Motor neuron (in vitro differentiated cells): ENCODE results near the gene APEH. TPM values are rescaled to one million over a fixed set of nuclear protein-coding genes. Genes with fewer than 3 reads are reported as not detected.

Experiments
- ATAC-seq, 8 experiments: fragments of 200-7000 bp; cut with Tn5 transposase; replicated peaks in 6 of 8; 2 replicates each; pipeline ENCODE4 v1.8.0; 2021; ENCODE audit warnings: mild to moderate bottlenecking in 8 of 8, moderate library complexity in 8 of 8
- H3K27ac ChIP-seq, 2 donors: fragments of 250-450 bp; sonication (Bioruptor Pico); 2 replicates each; pipeline ENCODE4 v1.9.0; 2021; ENCODE audit warnings: antibody characterized with exemption in 2 of 2, mild to moderate bottlenecking in 2 of 2, moderate library complexity in 1 of 2
- H3K4me1 ChIP-seq, 2 donors: fragments of 250-450 bp; sonication (Bioruptor Pico); replicated peaks in 1 of 2; 2 replicates each; pipeline ENCODE4 v1.6.1; 2021; ENCODE audit warnings: antibody characterized with exemption in 2 of 2, mild to moderate bottlenecking in 2 of 2, moderate library complexity in 1 of 2
- H3K4me3 ChIP-seq, 5 donors: fragments of 250-450 bp; sonication (Bioruptor Pico); 2 replicates each; pipeline ENCODE4 v1.9.0; 2021; ENCODE audit warnings: antibody characterized with exemption in 5 of 5, mild to moderate bottlenecking in 5 of 5, moderate library complexity in 4 of 5
- WGBS, 10 experiments: fragments of 450-650 bp; shearing (Covaris generic); methylation state at CpG; one replicate each; pipeline ENCODE4 v1.0.0; 2022; 5-methylcytosine and 5-hydroxymethylcytosine counted together
- in situ Hi-C, 9 experiments: fragments of 400-800 bp; cut with MboI; loops; one replicate each; pipeline ENCODE4 v1.15.0; 2021; ENCODE audit warnings: low sequenced_read_pairs in 9 of 9, low pct_unique_long_range_greater_than_20kb in 2 of 9; ENCODE audit not compliant: unreplicated experiment in 9 of 9
- total RNA-seq, 8 experiments: library from RNA; unstranded; fragments of 300-600 nt; gene quantifications; 2 replicates each; pipeline versions ENCODE4 v1.2.3 to v1.2.4, GENCODE V29; 2022

The APEH gene
- total RNA-seq, 8 experiments from 2014 or later = 52.8 to 143 (median 75.2) TPM

GRCh38 chr3:49723628-49724551, 49.7 kb downstream of the APEH start, which contains the start of gene GMPPB:
TSS of gene GMPPB (minus strand) at chr3:49723951. CDS start at chr3:49723726, 225 bp downstream.
- Histone ChIP-seq H3K4me1 (peaks cover 15 to 20% of the 10 kb centered on the region in 2 donors), H3K27ac (peak within 1 kb of the TSS; percentile 93 to 96), H3K4me3 (peak within 1 kb of the TSS; percentile 80 to 98 (median 93))
- 0 to 2% (median 0%) methylated on average over 1 to 27 of the region's 102 CpGs; no CpG with 5 or more reads in 1 of the 10 experiments for WGBS, 10 experiments
- in situ Hi-C loops = no loop called here
- ATAC-seq = peak; percentile 74 to 85 (median 82)

DNA sequence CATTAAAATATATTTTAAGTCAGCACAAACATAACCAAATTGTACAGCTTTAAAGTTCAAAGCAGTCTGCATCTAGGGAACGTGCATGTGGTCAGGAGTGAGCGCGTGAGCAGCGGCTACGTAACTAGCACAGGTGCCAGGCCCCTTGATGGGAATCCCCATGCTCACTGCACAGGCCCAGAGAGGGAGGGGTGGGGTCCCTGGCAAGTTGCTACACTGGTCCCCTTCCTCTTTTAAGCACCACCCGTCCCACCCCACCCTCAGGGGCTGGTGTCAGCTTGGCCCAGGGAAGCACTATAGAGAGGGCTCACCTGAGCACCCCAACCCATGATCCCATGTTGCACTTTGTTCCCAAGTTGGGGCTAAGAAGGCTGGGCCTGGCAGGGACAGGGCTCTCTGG, 50.4 kb downstream of the APEH start:
- in situ Hi-C loops = no loop called here
- 18 to 32% methylated on average over 5 of the region's 6 CpGs; no CpG with 5 or more reads in 8 of the 10 experiments for WGBS, 10 experiments
- Histone ChIP-seq H3K4me3 (peak overlapping the region; percentile 80 to 98 (median 93)), H3K27ac (peak overlapping the region in 1 of 2 donors; percentile 72), H3K4me1 (peaks cover 15 to 18% of the 10 kb centered on the region in 2 donors)
- peak in 1 of 8 experiments; percentile 0 for ATAC-seq

DNA sequence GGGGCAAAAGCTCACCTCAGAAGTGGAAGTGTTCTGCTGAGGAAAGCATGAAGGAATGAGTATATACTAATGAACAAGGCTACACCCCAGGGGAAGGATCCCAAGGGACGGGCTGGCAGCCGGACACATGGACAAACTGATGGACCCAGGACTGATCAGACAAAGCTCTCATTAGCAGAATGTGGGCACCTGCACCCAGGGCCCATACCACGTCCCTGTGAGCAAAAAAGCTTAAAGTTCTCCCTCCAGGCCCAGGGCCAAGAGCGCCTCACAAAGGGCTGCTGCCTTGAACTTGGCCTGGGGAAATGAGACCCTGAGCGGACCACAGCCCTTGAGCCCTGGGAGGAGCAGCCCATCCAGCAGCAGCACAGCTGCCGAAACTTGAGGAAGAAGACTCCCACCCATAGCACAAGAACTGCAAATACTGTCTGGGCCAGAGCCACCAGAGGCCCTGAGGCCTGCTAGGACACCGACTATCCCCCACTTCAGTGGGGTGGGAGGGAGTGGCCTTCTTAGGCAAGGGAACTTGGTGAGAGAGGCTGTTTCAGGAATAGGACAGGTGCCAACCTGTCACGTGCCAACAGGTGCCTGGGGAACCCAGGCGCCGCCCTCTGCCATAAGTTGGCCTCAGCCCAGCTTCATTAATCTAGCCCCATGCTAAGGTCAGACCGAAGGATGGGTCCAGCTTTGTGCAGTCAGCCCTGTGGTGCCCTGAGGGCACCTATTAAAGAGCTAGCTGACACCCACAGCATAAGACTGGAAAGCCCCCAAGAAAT, 51.9 kb downstream of the APEH start:
- Histone ChIP-seq H3K27ac (no peak overlapping the region), H3K4me3 (no peak overlapping the region), H3K4me1 (peaks cover 11 to 13% of the 10 kb centered on the region in 2 donors)
- in situ Hi-C loops = no loop called here
- no peak for ATAC-seq
- WGBS, 10 experiments = 67 to 100% (median 89%) methylated on average over 1 to 5 of the region's 11 CpGs; no CpG with 5 or more reads in 5 of the 10 experiments

GRCh38 chr3:49727154-49727923, 53.2 kb downstream of the APEH start:
- H3K27ac ChIP-seq = no peak overlapping the region
- WGBS, 10 experiments = 78 to 100% (median 97%) methylated on average over 1 to 5 of the region's 19 CpGs; no CpG with 5 or more reads in 2 of the 10 experiments
- peaks cover 11 to 13% of the 10 kb centered on the region in 2 donors for H3K4me1 ChIP-seq
- H3K4me3 ChIP-seq = no peak overlapping the region
- in situ Hi-C loops = no loop called here
- no peak for ATAC-seq

DNA sequence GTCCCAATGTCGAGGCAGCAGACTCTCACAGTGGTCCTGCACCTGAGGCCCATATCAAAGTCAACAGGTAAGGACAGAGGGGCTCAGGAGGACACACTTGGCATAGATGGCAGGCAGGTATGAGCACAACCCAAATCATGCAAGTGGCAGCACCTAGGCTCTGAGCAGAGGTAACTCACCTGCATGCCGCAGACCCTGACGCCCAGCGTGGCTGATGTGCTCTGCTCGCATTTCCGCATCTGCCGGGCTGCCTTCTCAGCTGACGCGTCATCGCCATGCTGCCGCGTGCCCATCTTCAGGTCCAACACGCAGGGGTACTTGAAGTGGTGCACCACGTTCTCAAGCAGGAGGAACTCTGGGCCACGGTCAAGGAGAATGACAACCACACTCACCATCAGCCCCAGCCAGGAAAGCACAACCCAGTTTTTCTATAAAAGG, 53.8 kb downstream of the APEH start:
- in situ Hi-C loops = no loop called here
- Histone ChIP-seq H3K4me1 (peaks cover 6 to 9% of the 10 kb centered on the region in 2 donors), H3K4me3 (no peak overlapping the region), H3K27ac (no peak overlapping the region)
- ATAC-seq = no peak
- WGBS, 10 experiments = 92 to 100% (median 100%) methylated on average over 1 to 12 of the region's 15 CpGs; no CpG with 5 or more reads in 3 of the 10 experiments

DNA sequence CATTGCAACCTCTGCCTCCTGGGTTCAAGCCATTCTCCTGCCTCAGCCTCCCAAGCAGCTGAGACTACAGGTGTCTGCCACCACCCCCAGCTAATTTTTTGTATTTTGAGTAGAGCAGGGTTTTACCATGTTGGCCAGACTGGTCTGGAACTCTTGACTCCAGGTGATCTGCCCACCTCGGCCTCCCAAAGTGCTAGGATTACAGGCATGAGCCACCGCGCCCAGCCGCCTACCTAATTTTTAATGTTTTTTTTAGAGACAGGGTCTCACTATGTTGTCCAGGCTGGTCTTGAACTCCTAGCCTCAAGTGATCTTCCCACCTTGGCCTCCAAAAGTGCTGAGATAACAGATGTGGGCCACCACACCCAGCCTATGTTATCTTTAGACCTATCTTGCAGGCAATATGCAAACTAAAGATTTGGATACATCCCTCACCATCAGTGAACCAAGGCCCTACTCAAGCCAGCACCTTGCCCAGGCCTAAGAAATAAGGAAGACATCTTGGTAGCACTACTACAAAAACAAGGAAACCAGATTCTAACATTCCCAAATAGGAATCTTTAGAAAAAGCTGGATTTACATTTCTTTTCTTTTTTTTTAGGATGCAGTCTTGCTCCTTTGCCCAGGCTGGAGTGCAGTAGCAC, 55.9 kb downstream of the APEH start:
- 81 to 100% (median 100%) methylated on average over 1 to 4 of the region's 4 CpGs; no CpG with 5 or more reads in 5 of the 10 experiments for WGBS, 10 experiments
- Histone ChIP-seq H3K4me1 (no peaks in the 10 kb centered on the region), H3K27ac (no peak overlapping the region), H3K4me3 (no peak overlapping the region)
- no peak for ATAC-seq
- in situ Hi-C loops = no loop called here

DNA sequence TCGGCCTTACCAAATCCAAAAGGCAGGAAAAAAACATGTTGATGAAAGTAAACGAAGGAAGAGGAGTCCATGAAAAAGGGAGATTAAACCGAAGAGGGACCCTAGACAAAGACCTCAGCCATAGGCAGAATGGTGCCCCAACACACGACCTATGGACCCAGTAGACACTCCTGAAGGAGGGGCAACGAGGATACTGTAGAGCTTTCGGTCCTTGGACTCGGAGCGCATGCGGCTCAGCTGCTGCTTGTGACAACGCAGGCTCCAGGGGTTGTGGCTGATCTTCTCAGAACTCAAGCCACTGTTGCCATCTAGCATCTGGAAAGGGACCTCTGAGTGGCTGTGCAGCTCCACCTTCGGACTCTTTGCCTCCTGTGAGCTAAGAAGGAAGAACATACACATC, 58.4 kb downstream of the APEH start:
- in situ Hi-C loops = no loop called here
- Histone ChIP-seq H3K4me3 (no peak overlapping the region), H3K4me1 (no peaks in the 10 kb centered on the region), H3K27ac (no peak overlapping the region)
- 67 to 100% (median 92%) methylated on average over 1 to 10 of the region's 11 CpGs for WGBS, 10 experiments
- no peak for ATAC-seq

DNA sequence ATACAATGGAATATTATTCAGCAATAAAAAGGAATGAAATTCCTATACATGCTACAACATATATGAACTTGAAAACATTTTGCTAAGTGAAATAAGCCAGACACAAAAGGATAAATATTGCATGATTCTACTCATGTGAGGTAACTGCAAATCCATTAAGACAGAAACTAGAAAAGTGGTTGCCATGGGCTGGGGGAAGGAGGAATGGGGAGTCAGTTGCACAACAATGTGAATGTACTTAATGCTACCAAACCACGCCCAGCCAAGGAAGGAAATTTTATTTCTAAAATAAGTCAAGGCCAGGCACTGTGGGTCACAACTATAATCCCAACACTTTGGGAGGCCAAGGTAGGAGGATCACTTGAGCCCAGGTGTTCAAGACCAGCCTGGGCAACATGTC, 59.4 kb downstream of the APEH start:
- ATAC-seq = peak in 2 of 8 experiments; percentile 28 to 36
- in situ Hi-C loops = no loop called here
- Histone ChIP-seq H3K4me3 (no peak overlapping the region), H3K4me1 (no peaks in the 10 kb centered on the region), H3K27ac (no peak overlapping the region)
- 56 to 100% (median 100%) methylated on average over 1 of the region's 1 CpG; no CpG with 5 or more reads in 5 of the 10 experiments for WGBS, 10 experiments

Other genes starting within 250 kb of the APEH start
- gene NICN1, start 245.0 kb upstream of the APEH start, total RNA-seq = 10 to 100 TPM in 7 of 8 experiments, 1 to 10 TPM in 1; 4.1 to 20.1 (median 15.5) TPM
- gene DAG1, start 204.1 kb upstream of the APEH start, total RNA-seq = 10 to 100 TPM; 21.6 to 69.1 (median 37.5) TPM
- gene BSN, start 119.9 kb upstream of the APEH start, total RNA-seq = 10 to 100 TPM in 1 of 8 experiments, 1 to 10 TPM in 6, under 1 TPM in 1; 0.31 to 12.6 (median 6.9) TPM
- gene MST1, start 15.1 kb downstream of the APEH start, total RNA-seq = 10 to 100 TPM in 7 of 8 experiments, 1 to 10 TPM in 1; 7.7 to 59.9 (median 26.0) TPM
- gene RNF123, start 15.2 kb downstream of the APEH start, total RNA-seq = 10 to 100 TPM; 10.9 to 41.8 (median 16.2) TPM
- gene AMIGO3, start 45.3 kb downstream of the APEH start, total RNA-seq = 1 to 10 TPM in 6 of 8 experiments, under 1 TPM in 1, not detected in 1; 0.82 to 3.8 (median 2.3) TPM
- 10 to 100 TPM; 11.4 to 21.3 (median 16.2) TPM for gene GMPPB, start 49.6 kb downstream of the APEH start, total RNA-seq
- gene IP6K1, start 112.2 kb downstream of the APEH start, total RNA-seq = 10 to 100 TPM; 25.2 to 43.5 (median 29.7) TPM
- gene CDHR4, start 125.5 kb downstream of the APEH start, total RNA-seq = under 1 TPM in 3 of 8 experiments, not detected in 5; 0.14 to 0.71 (median 0.57) TPM
- 1 to 10 TPM in 7 of 8 experiments, under 1 TPM in 1; 0.81 to 3.5 (median 2.3) TPM for gene INKA1, start 128.9 kb downstream of the APEH start, total RNA-seq
- 10 to 100 TPM in 4 of 8 experiments, 1 to 10 TPM in 3, under 1 TPM in 1; 0.96 to 46.3 (median 11.0) TPM for gene UBA7, start 139.6 kb downstream of the APEH start, total RNA-seq
- gene TRAIP, start 182.2 kb downstream of the APEH start, total RNA-seq = 10 to 100 TPM in 2 of 8 experiments, 1 to 10 TPM in 5, under 1 TPM in 1; 0.66 to 15.3 (median 3.7) TPM
- 10 to 100 TPM in 5 of 8 experiments, 1 to 10 TPM in 2, under 1 TPM in 1; 0.20 to 85.3 (median 24.5) TPM for gene CAMKV, start 195.6 kb downstream of the APEH start, total RNA-seq
- gene MST1R, start 229.5 kb downstream of the APEH start, total RNA-seq = 1 to 10 TPM in 2 of 8 experiments, under 1 TPM in 6; 0.27 to 1.3 (median 0.56) TPM